Muscle of back (tissue), 11 donors: ENCODE measurements around the gene NUP210L. TPM values are rescaled to one million over a fixed set of nuclear protein-coding genes. Genes with fewer than 3 reads are reported as not detected.
"Not testable (repeated sequence)": the region's sequence is repeated elsewhere in the genome, so short reads cannot be mapped to it uniquely, and the experiment has no call there.

Experiments
- DNase-seq, 3 donors: peaks; one replicate each; pipeline versions ENCODE4 v3.0.0 to v3.0.0-alpha.2; 2013
- polyA plus RNA-seq, 10 donors: library from polyadenylated mRNA; unstranded; fragments of 120-200 nt; gene quantifications; one replicate each; pipeline ENCODE4 v1.2.1, GENCODE V29; 2013; ENCODE audit not compliant: insufficient read length in 10 of 10

The NUP210L gene
- polyA plus RNA-seq, 10 donors = 0.07 to 0.18 (median 0.09) TPM; not detected in 4

DNA sequence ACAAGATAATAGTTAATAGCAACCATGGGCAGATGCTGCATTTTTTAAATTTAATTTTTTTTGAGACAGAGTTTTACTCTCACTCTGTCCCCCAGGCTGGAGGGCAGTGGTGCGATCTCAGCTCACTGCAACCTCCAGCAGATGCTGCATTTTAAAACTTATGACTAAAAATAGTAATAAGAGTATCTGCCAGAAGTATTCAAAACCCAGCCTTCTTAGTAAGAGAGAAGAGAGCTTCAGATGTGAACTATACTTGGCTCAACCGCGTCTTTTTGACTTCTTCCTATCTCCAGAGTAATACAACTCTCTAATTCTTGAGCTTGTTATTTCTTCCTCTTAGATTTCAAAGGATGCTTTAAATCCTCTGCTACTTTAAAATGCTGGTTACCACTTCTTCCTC lies 159.7 kb downstream of the NUP210L start:
- DNase-seq = no peak

DNA sequence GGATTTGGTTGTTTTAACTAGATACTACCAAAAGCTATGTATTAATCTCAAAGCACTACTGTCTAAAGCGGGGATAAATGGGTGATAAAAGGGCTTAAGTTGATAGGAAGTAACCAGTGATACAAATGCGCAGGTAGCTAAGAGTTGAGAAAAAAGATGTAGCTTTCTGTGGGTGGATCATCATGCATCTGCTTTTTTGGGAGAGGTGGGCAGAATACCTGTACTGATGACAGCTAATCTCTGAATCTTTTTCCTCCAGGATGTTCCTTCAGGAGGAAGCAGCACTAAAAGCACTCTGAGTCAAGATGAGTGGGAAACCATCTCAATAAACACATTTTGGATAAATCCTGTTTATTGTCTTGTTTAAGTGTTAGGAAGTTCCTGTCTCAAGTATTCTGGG lies 163.1 kb downstream of the NUP210L start:
- no peak for DNase-seq

DNA sequence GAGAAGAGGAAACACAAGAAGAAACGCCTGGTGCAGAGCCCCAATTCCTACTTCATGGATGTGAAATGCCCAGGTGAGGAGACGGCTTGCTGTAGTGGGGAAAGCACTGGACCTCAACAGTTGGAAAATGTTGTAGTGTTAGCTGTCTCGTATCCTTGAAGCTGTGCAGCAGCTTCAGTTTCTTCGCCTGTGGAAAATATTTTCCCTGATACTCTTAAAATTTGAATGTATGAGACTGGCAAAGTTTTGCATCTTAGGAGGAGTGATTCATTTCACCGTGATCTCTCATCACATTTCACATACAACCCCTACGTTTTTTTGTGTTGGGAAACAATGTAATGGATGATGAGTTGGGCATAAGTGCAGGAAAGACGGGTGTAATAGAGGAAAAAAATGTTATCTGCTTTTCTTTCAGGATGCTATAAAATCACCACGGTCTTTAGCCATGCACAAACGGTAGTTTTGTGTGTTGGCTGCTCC lies 163.7 kb downstream of the NUP210L start:
- DNase-seq = no peak

DNA sequence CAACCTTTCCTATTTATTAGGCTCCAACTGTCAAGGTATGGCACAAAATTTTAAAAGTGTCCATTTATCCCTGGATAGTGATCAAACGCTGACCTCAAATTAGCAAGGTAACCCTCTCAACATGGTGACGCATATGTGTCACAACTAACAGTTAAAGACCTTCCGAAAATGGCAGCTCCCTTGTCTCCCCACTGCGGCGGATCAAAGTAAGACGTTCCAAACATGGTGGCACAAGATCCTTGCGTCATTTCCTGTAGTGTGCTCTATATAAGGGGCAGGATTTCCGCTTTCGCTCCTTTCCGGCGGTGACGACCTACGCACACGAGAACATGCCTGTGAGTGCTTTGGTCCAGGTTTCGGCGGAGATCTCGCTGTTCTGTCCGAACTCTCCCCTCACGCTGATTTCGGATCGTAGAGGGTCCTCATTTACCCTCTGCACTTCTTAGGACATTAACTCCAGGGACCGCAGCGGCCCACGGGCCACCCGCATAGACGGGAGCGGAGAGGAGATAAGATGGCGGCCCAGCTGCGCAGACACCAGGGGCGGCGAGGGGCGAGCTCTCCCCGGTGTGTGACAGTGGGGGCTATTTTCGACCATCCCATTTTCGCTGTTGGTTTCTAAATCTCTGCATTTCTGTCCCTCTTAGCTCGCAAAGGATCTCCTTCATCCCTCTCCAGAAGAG lies 164.3 kb downstream of the NUP210L start, which contains the start of gene RPS27:
Gene RPS27, plus strand, starts transcription at position 295 of the 683 bp plus-strand sequence. Its CDS starts 35 bp downstream, at position 330.
- DNase-seq = peak; percentile 97 to 99 (median 98)

DNA sequence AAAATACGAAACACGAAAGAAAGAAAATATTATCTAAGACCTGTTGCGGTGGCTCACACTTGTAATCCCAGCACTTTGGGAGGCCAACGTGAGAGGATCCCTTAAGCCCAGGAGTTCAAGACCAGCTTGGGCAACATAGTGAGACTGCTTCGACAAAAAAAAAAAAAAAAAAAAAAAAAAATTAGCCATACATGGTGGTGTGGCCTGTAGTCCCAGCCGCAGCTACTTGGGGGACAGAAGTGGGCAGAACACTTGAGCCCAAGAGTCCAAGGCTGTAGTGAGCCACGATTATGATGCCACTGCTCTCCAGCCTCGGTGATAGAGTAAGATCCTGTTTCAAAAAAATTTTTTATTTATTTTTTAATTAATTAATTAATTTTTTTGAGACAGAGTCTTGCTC lies 167.3 kb downstream of the NUP210L start:
- DNase-seq = no peak

DNA sequence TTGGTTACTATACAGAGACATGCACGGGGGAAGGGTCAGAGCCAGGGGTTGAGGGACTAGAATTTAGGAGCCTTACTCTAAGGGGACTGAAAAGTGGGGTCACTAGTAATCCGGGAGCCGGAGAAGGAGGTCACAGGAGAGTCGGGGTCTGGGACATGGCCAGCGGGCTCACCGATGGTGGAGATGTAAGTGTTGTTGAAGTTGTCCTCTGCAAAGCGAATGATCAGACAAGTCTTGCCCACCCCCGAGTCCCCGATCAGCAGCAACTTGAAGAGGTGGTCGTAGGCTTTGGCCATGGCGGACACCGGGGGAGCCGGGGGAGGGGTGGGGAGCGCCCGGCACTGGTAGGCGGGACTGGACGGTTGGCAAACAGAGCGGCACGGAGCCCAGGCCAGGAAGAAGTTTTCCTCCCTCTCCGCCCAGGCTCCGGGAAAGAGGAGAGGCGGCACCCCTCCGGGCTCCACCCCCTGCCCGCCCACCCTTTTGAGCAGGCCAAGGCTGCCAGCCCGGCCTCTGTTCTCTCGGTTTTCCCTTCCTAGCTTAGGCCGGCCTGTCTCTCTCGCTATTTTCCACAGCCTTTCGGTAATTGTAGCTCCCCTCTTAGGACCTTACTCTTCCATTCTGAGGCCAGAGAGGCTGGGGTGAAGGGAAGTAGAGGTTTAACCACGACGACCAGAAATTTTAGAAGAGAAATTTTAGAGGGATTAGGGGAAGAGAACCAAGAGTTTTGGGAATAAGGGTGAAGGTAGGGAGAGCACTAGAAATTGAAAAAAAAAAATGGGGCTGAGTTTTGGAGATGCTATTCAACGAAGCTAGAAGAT lies 168.7 kb downstream of the NUP210L start, which contains the start of gene RAB13:
Gene RAB13, minus strand, starts transcription at position 399 of the 821 bp plus-strand sequence. Its CDS starts 103 bp downstream, at position 296.
- peak; percentile 83 to 92 (median 86) for DNase-seq

DNA sequence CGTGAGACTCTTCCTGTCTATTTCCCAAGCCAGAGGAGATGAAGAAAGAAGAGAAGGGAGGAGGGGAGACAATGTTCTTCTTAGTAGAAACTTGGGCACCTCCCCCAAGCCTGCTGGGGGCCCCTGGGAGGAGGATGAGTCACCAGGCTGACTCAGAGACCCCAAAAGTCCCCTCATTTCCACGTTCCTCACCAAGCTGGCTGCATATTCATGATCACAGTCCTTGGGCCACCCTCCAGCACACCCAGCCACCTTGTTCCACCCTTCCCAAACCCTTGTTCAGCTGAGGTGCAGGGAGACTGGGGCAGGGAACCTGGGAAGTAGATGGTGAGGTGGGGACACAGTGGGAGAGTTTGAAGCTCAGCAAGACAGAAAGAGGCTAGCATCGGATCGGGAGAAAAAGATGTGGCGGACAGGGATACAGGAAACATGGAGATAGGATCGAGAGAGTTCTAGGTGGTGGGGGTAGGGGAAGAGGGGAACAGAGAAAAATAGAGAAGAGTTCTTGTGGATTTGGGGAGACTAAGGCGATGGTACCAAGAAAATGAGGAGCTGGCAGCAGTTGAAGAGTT lies 169.4 kb downstream of the NUP210L start:
- peak in 2 of 3 donors; percentile 62 to 69 for DNase-seq

DNA sequence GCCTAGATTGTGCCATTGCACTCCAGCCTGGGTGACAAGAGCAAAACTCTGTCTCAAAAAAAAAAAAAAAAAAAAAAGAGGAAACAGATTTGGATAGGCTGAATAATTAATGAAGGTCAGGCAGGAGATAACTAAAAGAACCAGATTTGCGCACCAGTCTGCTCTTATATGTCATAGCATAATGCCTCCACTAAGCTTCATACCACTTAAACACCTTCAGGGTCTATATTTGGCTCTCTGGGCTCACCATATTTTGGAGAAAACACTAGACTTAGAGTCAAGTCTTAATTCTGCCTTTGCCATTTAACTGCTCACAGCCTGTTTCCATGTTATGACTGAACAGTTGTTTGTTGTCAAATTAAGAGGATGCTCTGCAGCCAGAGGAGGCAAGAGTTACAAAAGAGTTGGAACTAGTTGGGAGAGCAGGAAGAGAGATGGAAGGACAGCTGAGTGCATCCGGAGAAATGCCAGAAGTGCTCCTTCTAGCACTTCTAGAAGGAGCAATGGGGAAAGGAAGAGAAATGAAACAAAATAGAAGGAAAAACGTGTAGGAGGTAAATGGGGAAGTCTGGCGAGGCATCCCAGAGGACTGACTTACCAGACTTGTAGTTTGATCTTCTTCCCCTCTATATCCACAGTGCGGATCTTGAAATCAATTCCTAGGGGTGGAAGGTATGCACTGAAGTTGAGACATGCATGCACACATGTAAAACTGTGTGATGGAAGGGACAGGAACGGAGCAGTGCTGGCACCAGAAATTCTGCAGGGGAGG lies 170.6 kb downstream of the NUP210L start:
- no peak for DNase-seq

DNA sequence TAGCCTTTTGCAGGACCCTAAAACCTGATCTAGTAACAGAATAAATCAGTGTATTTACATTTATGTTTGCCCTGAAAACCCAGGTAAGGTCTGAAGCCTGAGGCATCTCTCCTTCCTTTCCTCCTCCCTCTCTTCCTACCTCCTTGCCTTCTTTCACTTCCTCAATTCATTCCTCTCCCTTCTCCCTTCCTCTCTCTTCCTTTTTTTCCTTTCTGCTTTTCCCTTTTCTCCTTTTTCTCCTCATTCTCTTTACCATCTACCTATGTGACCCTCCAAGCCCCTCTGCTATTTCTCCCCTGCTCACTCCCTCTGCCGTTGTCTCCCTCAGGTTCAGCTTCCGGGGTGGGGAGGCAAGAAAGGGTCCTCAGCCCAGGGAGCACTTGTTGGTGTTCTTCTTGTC lies 173.1 kb downstream of the NUP210L start:
- not testable (repeated sequence) for DNase-seq

DNA sequence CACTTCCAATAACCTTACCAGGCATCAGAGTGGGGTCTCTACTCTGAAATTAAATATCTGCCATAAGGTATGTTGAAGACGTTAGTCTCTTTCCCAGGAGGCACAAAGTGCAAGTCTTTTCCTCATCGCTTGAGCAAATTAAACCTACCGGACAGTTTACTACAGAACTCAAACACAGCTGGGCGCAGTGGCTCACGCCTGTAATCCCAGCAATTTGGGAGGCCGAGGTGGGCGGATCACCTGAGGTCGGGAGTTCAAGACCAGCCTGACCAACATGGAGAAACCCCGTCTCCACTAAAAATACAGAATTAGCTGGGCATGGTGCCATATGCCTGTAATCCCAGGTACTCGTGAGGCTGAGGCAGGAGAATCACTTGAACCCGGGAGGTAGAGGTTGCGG lies 175.8 kb downstream of the NUP210L start:
- not testable (repeated sequence) for DNase-seq

DNA sequence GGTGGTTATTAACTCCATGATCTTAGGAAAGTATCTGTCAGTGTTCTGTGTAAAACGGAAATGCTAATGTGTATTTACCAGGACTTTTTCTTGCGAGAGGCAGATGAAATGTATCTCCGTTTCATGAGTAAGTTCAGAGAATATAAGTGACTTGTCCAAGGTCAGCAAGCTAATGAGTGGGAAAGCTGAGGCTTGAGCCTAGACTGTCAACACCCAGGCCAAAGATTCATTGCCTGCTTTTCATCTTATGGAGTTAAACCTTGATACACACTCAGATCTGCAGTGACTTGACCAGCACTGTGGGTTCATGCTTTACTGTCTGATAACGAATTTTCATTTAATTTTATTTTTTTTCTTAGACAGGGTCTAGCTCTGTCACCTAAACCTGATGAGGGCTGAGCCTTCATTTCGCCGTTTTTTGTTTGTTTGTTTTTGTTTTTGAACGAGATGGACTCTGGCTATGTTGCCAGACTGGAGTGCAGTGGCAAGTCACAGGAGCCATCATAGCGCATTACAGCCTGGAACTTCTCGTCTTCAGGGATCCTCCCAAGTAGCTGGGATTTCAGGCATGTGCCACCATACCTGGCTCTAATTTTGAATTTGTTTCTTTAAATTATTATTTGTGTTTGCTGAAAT lies 176.5 kb downstream of the NUP210L start:
- DNase-seq = no peak

DNA sequence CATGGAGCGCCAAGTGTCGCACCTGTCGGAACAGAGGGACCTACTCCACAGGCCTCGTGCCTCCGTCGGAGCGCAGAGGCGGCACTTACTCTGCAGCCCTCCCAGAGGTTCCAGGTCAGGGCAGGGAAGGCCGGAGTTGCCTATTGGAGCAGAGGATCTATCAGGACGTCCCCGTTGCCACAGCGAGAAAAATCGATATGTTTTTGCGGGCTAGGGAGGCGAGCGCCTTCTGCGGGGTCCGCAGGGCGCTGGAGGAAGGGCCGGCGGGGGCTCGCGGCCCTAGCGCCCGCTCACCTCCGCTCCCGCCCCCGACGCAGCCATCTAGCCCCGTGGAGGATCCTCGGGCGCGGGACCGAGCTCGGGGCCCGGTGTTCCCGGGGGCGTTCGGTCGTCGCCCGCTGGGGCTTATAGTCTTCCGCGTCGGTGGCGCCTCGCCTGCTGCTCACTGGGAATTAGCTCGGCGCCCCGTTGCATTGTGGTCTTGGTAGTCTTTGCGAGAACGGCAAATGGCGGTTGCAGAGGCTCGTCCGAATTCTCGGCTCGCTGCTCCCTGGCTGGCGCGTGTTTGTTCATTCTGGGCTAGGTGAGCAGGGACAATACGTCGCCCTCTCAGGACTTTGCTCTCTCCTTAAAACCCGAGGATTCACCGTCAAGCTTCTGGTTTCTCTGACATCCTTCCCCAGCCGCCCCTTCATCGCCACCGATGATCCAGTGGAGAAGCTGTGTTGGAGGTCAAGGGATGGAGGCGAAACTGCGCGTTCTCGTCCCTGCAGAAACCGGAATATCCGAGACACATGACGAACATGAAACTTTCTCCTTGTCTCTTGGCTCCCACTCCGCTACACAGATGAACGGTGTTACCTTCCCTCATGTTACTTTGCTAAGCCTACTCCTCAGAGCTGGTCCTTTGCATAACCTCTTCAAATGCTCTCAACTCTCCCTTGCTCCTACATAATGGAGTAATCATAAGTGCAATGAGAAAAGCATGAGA lies 177.3 kb downstream of the NUP210L start, which contains the start of gene JTB:
Gene JTB, minus strand, starts transcription at position 425 of the 991 bp plus-strand sequence. Its CDS starts 422 bp downstream, at position 3.
- DNase-seq = peak; percentile 84 to 96 (median 85)

DNA sequence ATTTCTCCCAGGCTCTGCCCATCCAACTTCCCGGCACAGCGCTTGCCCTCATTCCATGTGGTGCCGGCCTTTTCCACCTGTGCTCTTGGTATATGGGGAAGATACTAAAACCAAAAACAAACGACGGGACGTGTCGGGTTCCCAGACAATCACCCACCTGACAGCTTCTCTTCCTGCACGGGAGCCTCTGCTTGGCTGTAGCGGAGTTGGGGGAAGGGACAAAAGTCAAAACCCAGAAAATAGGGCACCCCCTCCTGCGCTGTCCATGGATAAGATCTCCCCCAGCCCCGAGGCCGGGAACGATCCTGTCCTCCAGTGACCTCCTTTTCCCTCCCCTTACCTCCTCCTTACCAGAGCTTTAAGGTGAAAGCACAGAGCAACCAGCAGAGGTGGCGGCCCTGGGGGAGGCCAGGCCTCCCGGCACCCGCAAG lies 178.0 kb downstream of the NUP210L start:
- peak in 1 of 3 donors; percentile 21 for DNase-seq

DNA sequence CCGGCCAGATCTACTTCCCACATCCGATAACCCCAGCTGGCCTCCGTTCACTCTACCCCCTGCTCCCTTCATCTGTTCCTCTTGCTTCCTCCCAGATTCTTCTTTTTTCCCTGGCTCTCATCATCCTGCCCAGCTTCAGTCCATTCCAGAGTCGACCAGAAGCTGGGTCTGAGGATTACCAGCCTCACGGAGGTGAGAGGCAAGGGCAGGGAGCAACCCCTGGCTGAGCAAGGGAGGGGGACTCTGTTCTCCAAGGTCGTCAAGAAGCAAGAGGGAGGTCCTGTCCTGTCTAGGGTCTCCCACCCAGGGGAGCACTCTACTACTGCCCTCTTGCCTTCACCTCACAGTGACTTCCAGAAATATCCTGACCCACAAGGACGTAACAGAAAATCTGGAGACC lies 181.3 kb downstream of the NUP210L start:
- no peak for DNase-seq

DNA sequence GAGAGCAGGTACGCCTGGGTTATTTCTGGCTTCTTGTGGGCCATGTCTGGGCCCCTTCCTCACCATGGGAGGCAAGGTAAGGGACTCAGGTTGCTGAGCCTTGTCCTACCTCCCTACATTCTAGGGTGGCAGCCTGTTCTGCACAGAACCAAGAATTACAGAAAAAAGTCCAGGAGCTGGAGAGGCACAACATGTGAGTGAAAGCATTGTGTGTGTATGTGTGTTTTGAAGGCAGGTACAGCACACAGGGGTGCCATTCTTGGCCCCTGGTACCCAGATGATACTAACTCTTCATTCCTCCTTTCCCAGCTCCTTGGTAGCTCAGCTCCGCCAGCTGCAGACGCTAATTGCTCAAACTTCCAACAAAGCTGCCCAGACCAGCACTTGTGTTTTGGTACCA lies 181.8 kb downstream of the NUP210L start:
- no peak for DNase-seq

DNA sequence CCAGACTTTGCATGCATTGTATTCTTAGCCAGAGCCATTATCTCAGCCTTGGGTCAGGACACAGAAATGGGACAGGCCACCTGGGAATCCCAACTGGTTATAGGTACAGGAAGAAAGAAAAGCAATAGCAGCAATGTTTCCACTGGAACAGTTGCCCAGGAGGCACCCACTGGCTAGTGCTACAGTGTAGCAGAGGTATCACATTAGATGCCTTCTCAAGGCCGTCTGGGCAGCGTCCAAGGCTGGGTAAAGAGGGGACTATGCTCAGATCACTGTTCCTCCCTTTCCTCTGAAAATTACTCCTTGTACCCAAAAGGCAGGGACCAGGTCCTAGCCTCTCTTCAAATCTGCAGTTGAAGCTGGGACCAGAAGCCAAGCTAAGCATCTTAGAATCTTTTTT lies 184.5 kb downstream of the NUP210L start:
- DNase-seq = no peak

DNA sequence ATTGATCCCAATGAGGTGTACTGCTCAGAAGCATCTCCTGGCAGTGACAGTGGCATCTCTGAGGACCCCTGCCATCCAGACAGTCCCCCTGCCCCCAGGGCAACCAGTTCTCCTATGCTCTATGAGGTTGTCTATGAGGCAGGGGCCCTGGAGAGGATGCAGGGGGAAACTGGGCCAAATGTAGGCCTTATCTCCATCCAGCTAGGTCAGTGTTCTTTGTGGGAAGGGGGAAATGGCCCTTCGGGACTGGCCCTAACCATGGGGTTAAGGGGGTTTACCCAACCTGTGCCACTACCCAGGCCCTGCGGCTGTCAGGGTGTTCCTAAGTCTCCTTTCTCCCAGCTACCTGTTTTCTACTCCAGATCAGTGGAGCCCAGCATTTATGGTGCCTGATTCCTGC lies 185.9 kb downstream of the NUP210L start:
- no peak for DNase-seq

DNA sequence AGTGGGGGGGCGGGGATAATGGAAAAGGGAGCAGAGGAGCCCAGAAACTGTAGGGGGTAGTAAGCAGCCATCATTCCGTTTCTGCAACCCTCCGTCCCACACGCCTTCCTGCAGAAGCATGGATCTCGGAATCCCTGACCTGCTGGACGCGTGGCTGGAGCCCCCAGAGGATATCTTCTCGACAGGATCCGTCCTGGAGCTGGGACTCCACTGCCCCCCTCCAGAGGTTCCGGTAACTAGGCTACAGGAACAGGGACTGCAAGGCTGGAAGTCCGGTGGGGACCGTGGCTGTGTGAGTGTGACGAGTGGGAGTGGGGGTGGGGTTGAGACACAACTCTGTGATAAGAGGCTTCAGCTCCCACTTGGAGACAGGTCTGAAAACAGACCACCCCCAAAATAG lies 186.5 kb downstream of the NUP210L start:
- DNase-seq = no peak

DNA sequence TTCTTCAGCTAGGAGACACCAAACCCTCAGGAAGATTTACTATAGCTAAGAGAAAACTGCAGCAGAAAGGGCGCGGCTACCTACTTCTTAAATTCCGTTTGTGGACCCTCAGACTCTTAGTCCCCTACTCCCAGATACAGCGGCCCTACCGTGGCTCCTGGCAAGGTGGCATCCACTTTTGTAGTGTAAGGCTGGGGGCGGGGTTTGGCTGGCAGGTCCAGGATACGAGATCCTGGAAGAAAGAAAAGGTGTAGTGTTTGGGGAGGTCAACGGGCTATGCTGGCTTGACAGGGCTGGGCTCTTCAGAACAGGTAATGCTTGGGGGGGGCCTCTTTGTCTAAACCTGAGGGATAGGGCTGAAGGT lies 186.9 kb downstream of the NUP210L start:
- DNase-seq = no peak
